K562 (cell line): ENCODE results near the gene CASTOR1. TPM values are rescaled to one million over a fixed set of nuclear protein-coding genes. Genes with fewer than 3 reads are reported as not detected.

Experiments used
- ATAC-seq: fragments of 200-7000 bp; cut with Tn5 transposase; 3 replicates; pipeline ENCODE4 v1.9.1; 2020; ENCODE audit warnings: moderate library complexity
- BruUV-seq: library from RNA; stranded (reverse); fragments of 400-500 nt; replicated peaks from 2 replicates; lab custom pipeline; 2021; lab: Mats Ljungman, UMichigan
- CTCF ChIA-PET: fragments of 300-600 bp; formaldehyde crosslinking; extraction: SDS; loops from one replicate; lab custom pipeline; 2021; ENCODE audit warnings: low intra/inter-chr PET ratio; lab: Yijun Ruan, JAX
- POLR2A ChIA-PET: fragments of 300-600, 350-650 bp; sonication (Branson Sonifier 250); formaldehyde crosslinking; extraction: SDS; loops from one replicate; lab custom pipeline; 2021; ENCODE audit warnings: antibody characterized with exemption, inconsistent platforms; lab: Yijun Ruan, JAX
- DNase-seq, 4 experiments: peaks; one replicate each; pipeline versions ENCODE4 v3.0.0 to v3.0.0-alpha.2; 2011 to 2018; ENCODE audit warnings: low spot score in 3 of 4, mixed read lengths in 3 of 4; ENCODE audit errors: extremely low read depth in 1 of 4
- FAIRE-seq: peaks from 2 replicates; lab custom pipeline; 2011; peaks lifted over from hg19 to GRCh38; lab: Jason Lieb, UNC
- H2AFZ ChIP-seq: 2 replicates; pipeline ENCODE4 v1.6.0; 2011; ENCODE audit warnings: low read depth, low read length, control low read depth, inconsistent platforms
- H3K27ac ChIP-seq: fragments of 200-600 bp; 3 replicates; pipeline ENCODE4 v1.8.0; 2011; ENCODE audit warnings: low read depth, mild to moderate bottlenecking, control low read depth, inconsistent platforms, low read length, moderate library complexity, mixed read lengths; ENCODE audit errors: extremely low read depth
- H3K27me3 ChIP-seq, 2 experiments: fragments of 300-600 bp in 1 of 2; 2 replicates in 1 of 2; 3 replicates in 1 of 2; pipeline versions ENCODE4 v1.6.0 to v1.8.0; 2011; ENCODE audit warnings: inconsistent platforms in 2 of 2, low read length in 2 of 2, mild to moderate bottlenecking in 1 of 2, mixed read lengths in 1 of 2, moderate library complexity in 1 of 2; ENCODE audit not compliant: control insufficient read depth in 2 of 2, insufficient read depth in 2 of 2
- H3K36me3 ChIP-seq: fragments of 300-600 bp; 3 replicates; pipeline ENCODE4 v1.8.0; 2011; ENCODE audit warnings: mild to moderate bottlenecking, low read length, inconsistent platforms; ENCODE audit not compliant: control insufficient read depth, insufficient read depth
- H3K4me1 ChIP-seq, 2 experiments: fragments of 200-600 bp in 1 of 2; replicated peaks in 1 of 2; 2 replicates in 1 of 2; 3 replicates in 1 of 2; pipeline versions ENCODE4 v1.5.1 to v1.8.0; 2011; ENCODE audit warnings: inconsistent platforms in 2 of 2, low read length in 2 of 2, mild to moderate bottlenecking in 1 of 2, mixed read lengths in 1 of 2, moderate library complexity in 1 of 2; ENCODE audit not compliant: control insufficient read depth in 2 of 2, insufficient read depth in 2 of 2
- H3K4me2 ChIP-seq: 2 replicates; pipeline ENCODE4 v1.6.1; 2011; ENCODE audit warnings: low read length, control low read depth, inconsistent platforms, mixed read lengths; ENCODE audit not compliant: insufficient read depth
- H3K4me3 ChIP-seq: fragments of 200-600 bp; sonication (generic), shearing (Covaris generic); 2 replicates; pipeline ENCODE4 v1.5.1; 2016; ENCODE audit warnings: control low read depth, inconsistent platforms
- H3K79me2 ChIP-seq: fragments of 200-600 bp; 3 replicates; pipeline ENCODE4 v1.8.0; 2011; ENCODE audit warnings: low read length, inconsistent platforms; ENCODE audit not compliant: control insufficient read depth, insufficient read depth
- H3K9ac ChIP-seq, 2 experiments: 2 replicates each; pipeline versions ENCODE4 v1.6.0 to v1.6.1; 2011; ENCODE audit warnings: low read depth in 2 of 2, low read length in 2 of 2, control low read depth in 1 of 2, inconsistent platforms in 1 of 2, mild to moderate bottlenecking in 1 of 2, mixed read lengths in 1 of 2; ENCODE audit not compliant: insufficient read depth in 1 of 2
- H3K9me1 ChIP-seq: one replicate; pipeline ENCODE4 v1.6.0; 2011; ENCODE audit warnings: inconsistent platforms, mild to moderate bottlenecking, low read length, moderate library complexity; ENCODE audit not compliant: control insufficient read depth, insufficient read depth
- H3K9me3 ChIP-seq: replicated peaks from 2 replicates; pipeline ENCODE4 v1.5.1; 2011; ENCODE audit warnings: low read depth, low read length, inconsistent platforms; ENCODE audit not compliant: control insufficient read depth, insufficient read depth
- H4K20me1 ChIP-seq: replicated peaks from 2 replicates; pipeline ENCODE4 v1.6.1; 2011; ENCODE audit warnings: low read length, inconsistent platforms, mixed read lengths; ENCODE audit not compliant: control insufficient read depth, insufficient read depth
- MCM5 ChIP-seq: fragments of 450-650 bp; IDR thresholded peaks from 2 replicates; pipeline ENCODE4 v1.6.1; 2016; ENCODE audit warnings: low read depth
- MCM7 ChIP-seq, 2 experiments: fragments of 450-650 bp; IDR thresholded peaks; 2 replicates each; pipeline ENCODE4 v1.6.1; 2016 to 2018
- NBN ChIP-seq: fragments of 450-650 bp; IDR thresholded peaks from 2 replicates; pipeline ENCODE4 v1.6.1; 2016; ENCODE audit warnings: low read depth, mild to moderate bottlenecking
- NFIX ChIP-seq: fragments of 250-450 bp; sonication (Bioruptor Pico); IDR thresholded peaks from 2 replicates; pipeline ENCODE4 v1.4.0; 2020; ENCODE audit warnings: low read depth, mild to moderate bottlenecking, moderate library complexity
- NFYB ChIP-seq: IDR thresholded peaks from 2 replicates; pipeline ENCODE4 v1.6.1; 2011; ENCODE audit warnings: mild to moderate bottlenecking, moderate library complexity; ENCODE audit not compliant: insufficient read length; ENCODE audit errors: extremely low read depth
- PPARD ChIP-seq: fragments of 250-450 bp; sonication (Bioruptor Pico); IDR thresholded peaks from 2 replicates; pipeline ENCODE4 v1.8.0; 2022; ENCODE audit warnings: inconsistent platforms, mild to moderate bottlenecking, moderate library complexity
- XRCC4 ChIP-seq: IDR thresholded peaks from one replicate; pipeline ENCODE4 v1.6.1; 2011; ENCODE audit not compliant: insufficient read depth, insufficient read length; ENCODE audit errors: extremely low read depth
- WGBS: fragments of 100-300 bp; shearing (Covaris generic); methylation state at CpG from one replicate; pipeline ENCODE4 v1.1.6; 2016; ENCODE audit warnings: low coverage, mixed read lengths; ENCODE audit not compliant: insufficient coverage; ENCODE audit errors: missing lambda C conversion rate; 5-methylcytosine and 5-hydroxymethylcytosine counted together
- in situ Hi-C: fragments of 300-500 bp; cut with MboI; formaldehyde crosslinking; loops from 4 replicates; pipeline ENCODE4 v1.15.0; 2018; ENCODE audit warnings: inconsistent platforms, mixed read lengths
- intact Hi-C: fragments of 100-400 bp; cut with micrococcal nuclease; formaldehyde crosslinking; loops from 2 replicates; pipeline ENCODE4 v1.14.2; 2022
- polyA plus RNA-seq, 8 experiments: library from polyadenylated mRNA; depleted of rRNA in 4 of 8; stranded (reverse) in 5 of 8; unstranded in 3 of 8; fragments of >200 nt; fragmentation: Nextera tagmentation in 2 of 8; fragmentation: Illumina TruSeq in 1 of 8; extraction: Ambion mirVana in 2 of 8; extraction: Trizol in 1 of 8; gene quantifications; 2 replicates each; pipeline versions ENCODE4 v1.2.1 to v1.2.3, GENCODE V29; 2011 to 2014; ENCODE audit warnings: inconsistent platforms in 1 of 8, missing spikeins in 1 of 8
- total RNA-seq, 7 experiments: library from RNA; depleted of rRNA in 6 of 7; stranded (reverse); fragments of >200 nt in 6 of 7; fragmentation: Illumina TruSeq in 2 of 7; extraction: Trizol in 2 of 7; gene quantifications; 2 replicates each; pipeline versions ENCODE4 v1.2.1 to v1.2.3, GENCODE V29; 2011 to 2021; ENCODE audit warnings: low replicate concordance in 1 of 7
- TF ChIP-seq, protein P1 (sequence below): fragments of 450-650 bp; IDR thresholded peaks from 2 replicates; pipeline ENCODE4 v1.6.1; 2017; ENCODE audit warnings: antibody characterized with exemption, mild to moderate bottlenecking
- TF ChIP-seq, protein P2 (sequence below): sonication (generic); formaldehyde crosslinking; IDR thresholded peaks from 2 replicates; pipeline ENCODE4 v1.8.0; 2022; ENCODE audit warnings: mild to moderate bottlenecking, missing genetic modification reagents, borderline replicate concordance
- TF ChIP-seq, protein P3 (sequence below): sonication (generic); formaldehyde crosslinking; IDR thresholded peaks from 2 replicates; pipeline ENCODE4 v1.8.1; 2023; ENCODE audit warnings: missing genetic modification reagents, mild to moderate bottlenecking, borderline replicate concordance

Gene CASTOR1
- total and polyA plus RNA-seq, 9 of the 15 experiments (the other 6 are each of a cell fraction or from before 2014, with no cell fraction given), result 0.35 to 2.6 (median 1.1) TPM

DNA sequence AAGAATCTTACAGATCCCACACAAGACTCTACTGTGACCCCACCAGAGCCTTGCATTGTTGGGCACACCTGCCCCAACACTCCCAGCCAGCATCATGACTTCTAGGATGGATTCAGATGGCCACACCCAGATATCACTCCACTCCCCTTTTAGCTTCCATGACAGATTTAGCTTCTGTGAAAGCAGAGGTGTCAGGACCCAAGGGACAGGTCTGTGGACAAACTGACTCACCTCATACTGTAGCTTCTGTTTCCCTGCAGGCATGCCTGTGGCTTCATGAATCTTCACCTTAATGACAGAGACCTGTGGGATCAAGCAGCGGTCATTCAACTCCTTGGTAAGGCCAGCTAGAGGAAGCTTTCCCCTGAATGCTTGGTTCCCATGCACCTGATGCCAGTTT is 45.9 kb upstream of the CASTOR1 start (continued):
- TF ChIP-seq PPARD, result no peak
- TF ChIP-seq MCM5, result no peak
- no peak for TF ChIP-seq MCM7 (IDR thresholded peaks at IDR 0.05)

DNA sequence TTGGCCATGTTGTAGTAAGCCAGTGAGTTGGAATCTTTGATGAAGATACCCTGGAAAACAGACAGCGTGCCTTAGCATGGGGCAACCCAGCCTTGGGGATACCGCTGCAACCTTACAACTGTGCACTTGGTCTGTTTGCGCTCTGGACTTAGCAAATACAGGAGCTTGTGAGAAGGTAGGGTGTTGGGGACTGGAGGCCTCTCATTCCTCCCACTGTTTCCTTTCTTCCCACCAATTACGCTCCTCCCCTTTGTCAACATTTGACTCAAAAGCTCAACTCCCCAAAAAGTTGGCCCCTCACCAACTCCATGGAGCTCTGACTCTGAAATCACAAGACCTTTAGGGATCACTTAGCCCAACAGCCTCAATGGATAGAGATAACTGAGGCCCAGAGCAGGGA is 45.3 kb upstream of the CASTOR1 start:
- intact Hi-C loops, result no loop called here
- H3K4me1 ChIP-seq, result peaks cover 0 to 5% of the 10 kb centered on the region in 2 experiments; a peak in 2 of 5 replicates
- no peaks in the 10 kb centered on the region for H3K27me3 ChIP-seq
- no peak overlapping the region for H3K4me2 ChIP-seq
- ChIA-PET CTCF (no interaction called here), POLR2A (interaction anchor here (0.7 to 1.1 kb wide), 2 partner anchors 10 to 15 kb away, joined by 3 to 4 read pairs; no protein-coding TSS in a partner anchor)
- no peaks in the 10 kb centered on the region for H3K79me2 ChIP-seq
- no peak overlapping the region for H3K9ac ChIP-seq
- BruUV-seq, result no TSS peak
- no peak for TF ChIP-seq NFIX
- TF ChIP-seq, protein P1, sequence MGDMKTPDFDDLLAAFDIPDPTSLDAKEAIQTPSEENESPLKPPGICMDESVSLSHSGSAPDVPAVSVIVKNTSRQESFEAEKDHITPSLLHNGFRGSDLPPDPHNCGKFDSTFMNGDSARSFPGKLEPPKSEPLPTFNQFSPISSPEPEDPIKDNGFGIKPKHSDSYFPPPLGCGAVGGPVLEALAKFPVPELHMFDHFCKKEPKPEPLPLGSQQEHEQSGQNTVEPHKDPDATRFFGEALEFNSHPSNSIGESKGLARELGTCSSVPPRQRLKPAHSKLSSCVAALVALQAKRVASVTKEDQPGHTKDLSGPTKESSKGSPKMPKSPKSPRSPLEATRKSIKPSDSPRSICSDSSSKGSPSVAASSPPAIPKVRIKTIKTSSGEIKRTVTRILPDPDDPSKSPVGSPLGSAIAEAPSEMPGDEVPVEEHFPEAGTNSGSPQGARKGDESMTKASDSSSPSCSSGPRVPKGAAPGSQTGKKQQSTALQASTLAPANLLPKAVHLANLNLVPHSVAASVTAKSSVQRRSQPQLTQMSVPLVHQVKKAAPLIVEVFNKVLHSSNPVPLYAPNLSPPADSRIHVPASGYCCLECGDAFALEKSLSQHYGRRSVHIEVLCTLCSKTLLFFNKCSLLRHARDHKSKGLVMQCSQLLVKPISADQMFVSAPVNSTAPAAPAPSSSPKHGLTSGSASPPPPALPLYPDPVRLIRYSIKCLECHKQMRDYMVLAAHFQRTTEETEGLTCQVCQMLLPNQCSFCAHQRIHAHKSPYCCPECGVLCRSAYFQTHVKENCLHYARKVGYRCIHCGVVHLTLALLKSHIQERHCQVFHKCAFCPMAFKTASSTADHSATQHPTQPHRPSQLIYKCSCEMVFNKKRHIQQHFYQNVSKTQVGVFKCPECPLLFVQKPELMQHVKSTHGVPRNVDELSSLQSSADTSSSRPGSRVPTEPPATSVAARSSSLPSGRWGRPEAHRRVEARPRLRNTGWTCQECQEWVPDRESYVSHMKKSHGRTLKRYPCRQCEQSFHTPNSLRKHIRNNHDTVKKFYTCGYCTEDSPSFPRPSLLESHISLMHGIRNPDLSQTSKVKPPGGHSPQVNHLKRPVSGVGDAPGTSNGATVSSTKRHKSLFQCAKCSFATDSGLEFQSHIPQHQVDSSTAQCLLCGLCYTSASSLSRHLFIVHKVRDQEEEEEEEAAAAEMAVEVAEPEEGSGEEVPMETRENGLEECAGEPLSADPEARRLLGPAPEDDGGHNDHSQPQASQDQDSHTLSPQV, result no peak
- no peak for TF ChIP-seq XRCC4
- TF ChIP-seq, protein P2, sequence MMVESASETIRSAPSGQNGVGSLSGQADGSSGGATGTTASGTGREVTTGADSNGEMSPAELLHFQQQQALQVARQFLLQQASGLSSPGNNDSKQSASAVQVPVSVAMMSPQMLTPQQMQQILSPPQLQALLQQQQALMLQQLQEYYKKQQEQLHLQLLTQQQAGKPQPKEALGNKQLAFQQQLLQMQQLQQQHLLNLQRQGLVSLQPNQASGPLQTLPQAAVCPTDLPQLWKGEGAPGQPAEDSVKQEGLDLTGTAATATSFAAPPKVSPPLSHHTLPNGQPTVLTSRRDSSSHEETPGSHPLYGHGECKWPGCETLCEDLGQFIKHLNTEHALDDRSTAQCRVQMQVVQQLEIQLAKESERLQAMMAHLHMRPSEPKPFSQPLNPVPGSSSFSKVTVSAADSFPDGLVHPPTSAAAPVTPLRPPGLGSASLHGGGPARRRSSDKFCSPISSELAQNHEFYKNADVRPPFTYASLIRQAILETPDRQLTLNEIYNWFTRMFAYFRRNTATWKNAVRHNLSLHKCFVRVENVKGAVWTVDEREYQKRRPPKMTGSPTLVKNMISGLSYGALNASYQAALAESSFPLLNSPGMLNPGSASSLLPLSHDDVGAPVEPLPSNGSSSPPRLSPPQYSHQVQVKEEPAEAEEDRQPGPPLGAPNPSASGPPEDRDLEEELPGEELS (CRISPR knock-in tag), result no peak
- TF ChIP-seq, protein P3, sequence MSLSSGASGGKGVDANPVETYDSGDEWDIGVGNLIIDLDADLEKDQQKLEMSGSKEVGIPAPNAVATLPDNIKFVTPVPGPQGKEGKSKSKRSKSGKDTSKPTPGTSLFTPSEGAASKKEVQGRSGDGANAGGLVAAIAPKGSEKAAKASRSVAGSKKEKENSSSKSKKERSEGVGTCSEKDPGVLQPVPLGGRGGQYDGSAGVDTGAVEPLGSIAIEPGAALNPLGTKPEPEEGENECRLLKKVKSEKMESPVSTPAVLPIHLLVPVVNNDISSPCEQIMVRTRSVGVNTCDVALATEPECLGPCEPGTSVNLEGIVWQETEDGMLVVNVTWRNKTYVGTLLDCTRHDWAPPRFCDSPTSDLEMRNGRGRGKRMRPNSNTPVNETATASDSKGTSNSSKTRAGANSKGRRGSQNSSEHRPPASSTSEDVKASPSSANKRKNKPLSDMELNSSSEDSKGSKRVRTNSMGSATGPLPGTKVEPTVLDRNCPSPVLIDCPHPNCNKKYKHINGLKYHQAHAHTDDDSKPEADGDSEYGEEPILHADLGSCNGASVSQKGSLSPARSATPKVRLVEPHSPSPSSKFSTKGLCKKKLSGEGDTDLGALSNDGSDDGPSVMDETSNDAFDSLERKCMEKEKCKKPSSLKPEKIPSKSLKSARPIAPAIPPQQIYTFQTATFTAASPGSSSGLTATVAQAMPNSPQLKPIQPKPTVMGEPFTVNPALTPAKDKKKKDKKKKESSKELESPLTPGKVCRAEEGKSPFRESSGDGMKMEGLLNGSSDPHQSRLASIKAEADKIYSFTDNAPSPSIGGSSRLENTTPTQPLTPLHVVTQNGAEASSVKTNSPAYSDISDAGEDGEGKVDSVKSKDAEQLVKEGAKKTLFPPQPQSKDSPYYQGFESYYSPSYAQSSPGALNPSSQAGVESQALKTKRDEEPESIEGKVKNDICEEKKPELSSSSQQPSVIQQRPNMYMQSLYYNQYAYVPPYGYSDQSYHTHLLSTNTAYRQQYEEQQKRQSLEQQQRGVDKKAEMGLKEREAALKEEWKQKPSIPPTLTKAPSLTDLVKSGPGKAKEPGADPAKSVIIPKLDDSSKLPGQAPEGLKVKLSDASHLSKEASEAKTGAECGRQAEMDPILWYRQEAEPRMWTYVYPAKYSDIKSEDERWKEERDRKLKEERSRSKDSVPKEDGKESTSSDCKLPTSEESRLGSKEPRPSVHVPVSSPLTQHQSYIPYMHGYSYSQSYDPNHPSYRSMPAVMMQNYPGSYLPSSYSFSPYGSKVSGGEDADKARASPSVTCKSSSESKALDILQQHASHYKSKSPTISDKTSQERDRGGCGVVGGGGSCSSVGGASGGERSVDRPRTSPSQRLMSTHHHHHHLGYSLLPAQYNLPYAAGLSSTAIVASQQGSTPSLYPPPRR, result no peak
- TF ChIP-seq NBN, result no peak
- no peak for TF ChIP-seq NFYB
- peaks cover 84% of the 10 kb centered on the region for H3K36me3 ChIP-seq
- DNase-seq, result no peak
- 97% methylated on average over 3 of the region's 4 CpGs for WGBS
- in situ Hi-C loops, result no loop called here
- H3K9me3 ChIP-seq, result no peaks in the 10 kb centered on the region
- no peak for FAIRE-seq
- H3K27ac ChIP-seq, result no peak overlapping the region
- H3K9me1 ChIP-seq, result no peaks in the 10 kb centered on the region
- no peak overlapping the region for H3K4me3 ChIP-seq
- no peak for ATAC-seq
- H4K20me1 ChIP-seq, result no peaks in the 10 kb centered on the region
- H2AFZ ChIP-seq, result no peak overlapping the region
